Neural cell (in vitro differentiated cells): Measurements from ENCODE around the gene YWHAG. TPM values are rescaled to one million over a fixed set of nuclear protein-coding genes. Genes with fewer than 3 reads are reported as not detected.

Experiments
- H2AFZ ChIP-seq: fragments of 200-600, 300-800 bp; sonication (generic), shearing (Covaris generic); 2 replicates; pipeline ENCODE4 v1.6.0; 2014; ENCODE audit warnings: low read depth, mild to moderate bottlenecking, antibody characterized with exemption, low read length, moderate library complexity
- H3F3A ChIP-seq: fragments of 200-600 bp; shearing (Covaris generic); 2 replicates; pipeline ENCODE4 v1.6.1; 2016; ENCODE audit warnings: mild to moderate bottlenecking, moderate library complexity, mixed read lengths, antibody characterized with exemption, low read length; ENCODE audit not compliant: insufficient read depth, poor library complexity, severe bottlenecking
- H3K27ac ChIP-seq: fragments of 200-600, 300-800 bp; sonication (generic), shearing (Covaris generic); 2 replicates; pipeline ENCODE4 v1.5.1; 2014; ENCODE audit warnings: mild to moderate bottlenecking, low read length, moderate library complexity
- H3K27me3 ChIP-seq: fragments of 300-800, 200-600 bp; sonication (generic), shearing (Covaris generic); 2 replicates; pipeline ENCODE4 v1.6.0; 2014; ENCODE audit warnings: mild to moderate bottlenecking, low read depth, low read length, moderate library complexity; ENCODE audit not compliant: insufficient read depth
- H3K36me3 ChIP-seq: fragments of 300-800, 200-600 bp; sonication (generic), shearing (Covaris generic); 2 replicates; pipeline ENCODE4 v1.5.1; 2014; ENCODE audit warnings: mild to moderate bottlenecking, antibody characterized with exemption, low read length, moderate library complexity; ENCODE audit not compliant: insufficient read depth
- H3K4me2 ChIP-seq: fragments of 300-800, 200-600 bp; sonication (generic), shearing (Covaris generic); 2 replicates; pipeline ENCODE4 v1.6.0; 2014; ENCODE audit warnings: mild to moderate bottlenecking, low read length
- H3K4me3 ChIP-seq: fragments of 300-800, 200-600 bp; sonication (generic), shearing (Covaris generic); 2 replicates; pipeline ENCODE4 v1.5.1; 2014; ENCODE audit warnings: mild to moderate bottlenecking, low read length, moderate library complexity
- H3K79me2 ChIP-seq: fragments of 200-600 bp; shearing (Covaris generic); replicated peaks from 2 replicates; pipeline ENCODE4 v1.6.0; 2014; ENCODE audit warnings: mild to moderate bottlenecking, low read length, moderate library complexity; ENCODE audit not compliant: insufficient read depth
- H3K9ac ChIP-seq: fragments of 300-800, 200-600 bp; sonication (generic), shearing (Covaris generic); 2 replicates; pipeline ENCODE4 v1.6.1; 2016; ENCODE audit warnings: mild to moderate bottlenecking, low read length, mixed read lengths
- H3K9me2 ChIP-seq: fragments of 200-600 bp; shearing (Covaris generic); 2 replicates; pipeline ENCODE4 v1.6.1; 2016; ENCODE audit warnings: mild to moderate bottlenecking, low read length, mixed read lengths; ENCODE audit not compliant: insufficient read depth
- H3K9me3 ChIP-seq: fragments of 200-600, 300-800 bp; sonication (generic), shearing (Covaris generic); 2 replicates; pipeline ENCODE4 v1.6.1; 2016; ENCODE audit warnings: mild to moderate bottlenecking, mixed run types, low read length, moderate library complexity, mixed read lengths
- H4K20me1 ChIP-seq: fragments of 200-600 bp; shearing (Covaris generic); 2 replicates; pipeline ENCODE4 v1.6.1; 2016; ENCODE audit warnings: mild to moderate bottlenecking, mixed run types; ENCODE audit not compliant: insufficient read depth
- EP300 ChIP-seq: fragments of 450-650 bp; conservative IDR thresholded peaks from 2 replicates; pipeline ENCODE4 v1.6.1; 2014; ENCODE audit warnings: antibody characterized with exemption, mild to moderate bottlenecking, moderate library complexity; ENCODE audit not compliant: poor library complexity, severe bottlenecking
- EZH2 ChIP-seq: fragments of 200-600, 300-800 bp; shearing (Covaris generic), sonication (generic); IDR thresholded peaks from 2 replicates; pipeline ENCODE4 v1.6.1; 2014; ENCODE audit warnings: antibody characterized with exemption, low read length, borderline replicate concordance, mild to moderate bottlenecking; ENCODE audit not compliant: insufficient read depth, poor library complexity, severe bottlenecking
- MXI1 ChIP-seq: fragments of 450-650 bp; conservative IDR thresholded peaks from 2 replicates; pipeline ENCODE4 v1.6.1; 2014; ENCODE audit warnings: antibody characterized with exemption, mild to moderate bottlenecking; ENCODE audit not compliant: poor library complexity, severe bottlenecking
- POLR2AphosphoS5 ChIP-seq: IDR thresholded peaks from 2 replicates; pipeline ENCODE4 v1.6.1; 2012
- RAD21 ChIP-seq: fragments of 450-650 bp; conservative IDR thresholded peaks from 2 replicates; pipeline ENCODE4 v1.6.1; 2014; ENCODE audit warnings: antibody characterized with exemption, mild to moderate bottlenecking, moderate library complexity
- SMC3 ChIP-seq: fragments of 450-650 bp; conservative IDR thresholded peaks from 2 replicates; pipeline ENCODE4 v1.6.1; 2014; ENCODE audit warnings: antibody characterized with exemption, mild to moderate bottlenecking, moderate library complexity; ENCODE audit not compliant: poor library complexity
- TAF1 ChIP-seq: IDR thresholded peaks from 2 replicates; pipeline ENCODE4 v1.6.1; 2012; ENCODE audit warnings: low read depth
- polyA plus RNA-seq: library from polyadenylated mRNA; depleted of rRNA; stranded (reverse); fragments of >200 nt; gene quantifications from 2 replicates; pipeline ENCODE4 v1.2.3, GENCODE V29; 2014
- TF ChIP-seq, protein P1 (sequence below): IDR thresholded peaks from 2 replicates; pipeline ENCODE4 v1.6.1; 2012; ENCODE audit warnings: borderline replicate concordance
- TF ChIP-seq, protein P2 (sequence below): fragments of 450-650 bp; IDR thresholded peaks from 2 replicates; pipeline ENCODE4 v1.5.1; 2014; ENCODE audit warnings: antibody characterized with exemption, mild to moderate bottlenecking, moderate library complexity; ENCODE audit not compliant: poor library complexity, severe bottlenecking

The YWHAG gene
- polyA plus RNA-seq, 1 donor from 2014 or later = 284 TPM

- H3K9ac ChIP-seq = no peak overlapping the region
- no peaks in the 10 kb centered on the region for H3K9me3 ChIP-seq
- H4K20me1 ChIP-seq = no peaks in the 10 kb centered on the region
- H3F3A ChIP-seq = no peaks in the 10 kb centered on the region
- no peak overlapping the region for H3K4me3 ChIP-seq
- H3K79me2 ChIP-seq = no peaks in the 10 kb centered on the region
- H3K27me3 ChIP-seq = no peaks in the 10 kb centered on the region
- no peaks in the 10 kb centered on the region for H3K36me3 ChIP-seq
- TF ChIP-seq, protein P1, sequence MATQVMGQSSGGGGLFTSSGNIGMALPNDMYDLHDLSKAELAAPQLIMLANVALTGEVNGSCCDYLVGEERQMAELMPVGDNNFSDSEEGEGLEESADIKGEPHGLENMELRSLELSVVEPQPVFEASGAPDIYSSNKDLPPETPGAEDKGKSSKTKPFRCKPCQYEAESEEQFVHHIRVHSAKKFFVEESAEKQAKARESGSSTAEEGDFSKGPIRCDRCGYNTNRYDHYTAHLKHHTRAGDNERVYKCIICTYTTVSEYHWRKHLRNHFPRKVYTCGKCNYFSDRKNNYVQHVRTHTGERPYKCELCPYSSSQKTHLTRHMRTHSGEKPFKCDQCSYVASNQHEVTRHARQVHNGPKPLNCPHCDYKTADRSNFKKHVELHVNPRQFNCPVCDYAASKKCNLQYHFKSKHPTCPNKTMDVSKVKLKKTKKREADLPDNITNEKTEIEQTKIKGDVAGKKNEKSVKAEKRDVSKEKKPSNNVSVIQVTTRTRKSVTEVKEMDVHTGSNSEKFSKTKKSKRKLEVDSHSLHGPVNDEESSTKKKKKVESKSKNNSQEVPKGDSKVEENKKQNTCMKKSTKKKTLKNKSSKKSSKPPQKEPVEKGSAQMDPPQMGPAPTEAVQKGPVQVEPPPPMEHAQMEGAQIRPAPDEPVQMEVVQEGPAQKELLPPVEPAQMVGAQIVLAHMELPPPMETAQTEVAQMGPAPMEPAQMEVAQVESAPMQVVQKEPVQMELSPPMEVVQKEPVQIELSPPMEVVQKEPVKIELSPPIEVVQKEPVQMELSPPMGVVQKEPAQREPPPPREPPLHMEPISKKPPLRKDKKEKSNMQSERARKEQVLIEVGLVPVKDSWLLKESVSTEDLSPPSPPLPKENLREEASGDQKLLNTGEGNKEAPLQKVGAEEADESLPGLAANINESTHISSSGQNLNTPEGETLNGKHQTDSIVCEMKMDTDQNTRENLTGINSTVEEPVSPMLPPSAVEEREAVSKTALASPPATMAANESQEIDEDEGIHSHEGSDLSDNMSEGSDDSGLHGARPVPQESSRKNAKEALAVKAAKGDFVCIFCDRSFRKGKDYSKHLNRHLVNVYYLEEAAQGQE = no peak
- TF ChIP-seq TAF1 (no peak), MXI1 (no peak), EZH2 (no peak), EP300 (no peak), RAD21 (no peak), SMC3 (no peak), POLR2AphosphoS5 (no peak)
- TF ChIP-seq, protein P2, sequence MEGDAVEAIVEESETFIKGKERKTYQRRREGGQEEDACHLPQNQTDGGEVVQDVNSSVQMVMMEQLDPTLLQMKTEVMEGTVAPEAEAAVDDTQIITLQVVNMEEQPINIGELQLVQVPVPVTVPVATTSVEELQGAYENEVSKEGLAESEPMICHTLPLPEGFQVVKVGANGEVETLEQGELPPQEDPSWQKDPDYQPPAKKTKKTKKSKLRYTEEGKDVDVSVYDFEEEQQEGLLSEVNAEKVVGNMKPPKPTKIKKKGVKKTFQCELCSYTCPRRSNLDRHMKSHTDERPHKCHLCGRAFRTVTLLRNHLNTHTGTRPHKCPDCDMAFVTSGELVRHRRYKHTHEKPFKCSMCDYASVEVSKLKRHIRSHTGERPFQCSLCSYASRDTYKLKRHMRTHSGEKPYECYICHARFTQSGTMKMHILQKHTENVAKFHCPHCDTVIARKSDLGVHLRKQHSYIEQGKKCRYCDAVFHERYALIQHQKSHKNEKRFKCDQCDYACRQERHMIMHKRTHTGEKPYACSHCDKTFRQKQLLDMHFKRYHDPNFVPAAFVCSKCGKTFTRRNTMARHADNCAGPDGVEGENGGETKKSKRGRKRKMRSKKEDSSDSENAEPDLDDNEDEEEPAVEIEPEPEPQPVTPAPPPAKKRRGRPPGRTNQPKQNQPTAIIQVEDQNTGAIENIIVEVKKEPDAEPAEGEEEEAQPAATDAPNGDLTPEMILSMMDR = no peak
- H2AFZ ChIP-seq = no peak overlapping the region
- no peak overlapping the region for H3K4me2 ChIP-seq
- H3K9me2 ChIP-seq = no peaks in the 10 kb centered on the region
- H3K27ac ChIP-seq = no peak overlapping the region
Measured at GRCh38 chr7:76369018-76369417, 10.2 kb upstream of the YWHAG start.

- H3K4me3 ChIP-seq = no peak overlapping the region
- no peak overlapping the region for H3K4me2 ChIP-seq
- no peaks in the 10 kb centered on the region for H3K9me2 ChIP-seq
- H3K9me3 ChIP-seq = no peaks in the 10 kb centered on the region
- H3K36me3 ChIP-seq = no peaks in the 10 kb centered on the region
- no peaks in the 10 kb centered on the region for H3K27me3 ChIP-seq
- TF ChIP-seq, protein P1 = no peak
- TF ChIP-seq SMC3 (no peak), EZH2 (no peak), TAF1 (no peak), MXI1 (no peak), EP300 (no peak), RAD21 (no peak), POLR2AphosphoS5 (no peak)
- TF ChIP-seq, protein P2 = no peak
- no peak overlapping the region for H2AFZ ChIP-seq
- H3K79me2 ChIP-seq = no peaks in the 10 kb centered on the region
- no peak overlapping the region for H3K27ac ChIP-seq
- H3K9ac ChIP-seq = no peak overlapping the region
- H3F3A ChIP-seq = no peaks in the 10 kb centered on the region
- no peaks in the 10 kb centered on the region for H4K20me1 ChIP-seq
Measured at GRCh38 chr7:76368190-76368589, 9.4 kb upstream of the YWHAG start.
